Measurements from ENCODE around the gene CA10.

The CA10 gene

GRCh38 chr17:51833620-51834019 is 324.9 kb downstream of the CA10 start:
- TF ChIP-seq SNAI2 (CRISPR knock-in tag; IDR thresholded peaks at IDR 0.05) (no peak), ZFP3 (CRISPR knock-in tag; IDR thresholded peaks at IDR 0.05) (no peak), ARNTL (CRISPR knock-in tag; IDR thresholded peaks at IDR 0.05; ENCODE audit: borderline replicate concordance, low read depth) (no peak), TOX (CRISPR knock-in tag; IDR thresholded peaks at IDR 0.05; ENCODE audit: borderline replicate concordance) (no peak), ISL1 (CRISPR knock-in tag; IDR thresholded peaks at IDR 0.05) (no peak), BACH2 (CRISPR knock-in tag; IDR thresholded peaks at IDR 0.05; ENCODE audit: borderline replicate concordance) (no peak), ZNF565 (CRISPR knock-in tag; conservative IDR thresholded peaks at IDR 0.05; ENCODE audit: low read depth) (no peak), CSDC2 (CRISPR knock-in tag; IDR thresholded peaks at IDR 0.05) (no peak), TSHZ2 (CRISPR knock-in tag; IDR thresholded peaks at IDR 0.05) (no peak), ZFP30 (CRISPR knock-in tag; IDR thresholded peaks at IDR 0.05) (no peak), OSR1 (CRISPR knock-in tag; IDR thresholded peaks at IDR 0.05) (no peak), PPARA (CRISPR knock-in tag; IDR thresholded peaks at IDR 0.05; ENCODE audit: borderline replicate concordance) (no peak), CSRNP3 (CRISPR knock-in tag; IDR thresholded peaks at IDR 0.05) (no peak), ZNF8 (CRISPR knock-in tag; IDR thresholded peaks at IDR 0.05) (no peak)
- ATAC-seq, result no peak

GRCh38 chr17:51833045-51833444 is 325.5 kb downstream of the CA10 start:
- TF ChIP-seq ARNTL (CRISPR knock-in tag; IDR thresholded peaks at IDR 0.05; ENCODE audit: borderline replicate concordance, low read depth) (no peak), PPARA (CRISPR knock-in tag; IDR thresholded peaks at IDR 0.05; ENCODE audit: borderline replicate concordance) (no peak), BACH2 (CRISPR knock-in tag; IDR thresholded peaks at IDR 0.05; ENCODE audit: borderline replicate concordance) (no peak), PATZ1 (CRISPR knock-in tag; IDR thresholded peaks at IDR 0.05; ENCODE audit: borderline replicate concordance) (no peak), POU6F1 (CRISPR knock-in tag; IDR thresholded peaks at IDR 0.05; ENCODE audit: borderline replicate concordance, low read depth) (no peak), TCF4 (CRISPR knock-in tag; IDR thresholded peaks at IDR 0.05; ENCODE audit: borderline replicate concordance) (no peak), ZNF8 (CRISPR knock-in tag; IDR thresholded peaks at IDR 0.05) (no peak), ZC3H10 (CRISPR knock-in tag; IDR thresholded peaks at IDR 0.05) (no peak), CSDC2 (CRISPR knock-in tag; IDR thresholded peaks at IDR 0.05) (no peak), OSR1 (CRISPR knock-in tag; IDR thresholded peaks at IDR 0.05) (no peak), CREB5 (CRISPR knock-in tag; IDR thresholded peaks at IDR 0.05; ENCODE audit: low read depth) (no peak), CSRNP3 (CRISPR knock-in tag; IDR thresholded peaks at IDR 0.05) (no peak)

More at GRCh38 chr17:51833045-51833444, 325.5 kb downstream of the CA10 start:
- ATAC-seq, result no peak
